ENCODE results near the gene HLA-DQB2.
"Not testable (repeated sequence)": the region's sequence is repeated elsewhere in the genome, so short reads cannot be mapped to it uniquely, and the experiment has no call there.

The HLA-DQB2 gene

GRCh38 chr6:32759669-32760068 lies 3.7 kb downstream of the HLA-DQB2 start:
- TF ChIP-seq CTCF (IDR thresholded peaks at IDR 0.05; ENCODE audit: low read depth, low read length, missing control alignments) = no peak
- H3K4me3 ChIP-seq (ENCODE audit: low read depth, low read length) = no peak overlapping the region
- DNase-seq (ENCODE audit: low read depth) = no peak
- in situ Hi-C loops (cut with HindIII; ENCODE audit: low sequenced_read_pairs) = loop anchor here (5.0 kb wide), 1 partner anchor 97 kb away; no protein-coding TSS in a partner anchor

- no peak for TF ChIP-seq CTCF (IDR thresholded peaks at IDR 0.05; ENCODE audit: low read depth, low read length, missing control alignments)
- H3K4me3 ChIP-seq (ENCODE audit: low read depth, low read length) = no peak overlapping the region
- no peak for DNase-seq (ENCODE audit: low read depth)
- in situ Hi-C loops (cut with HindIII; ENCODE audit: low sequenced_read_pairs) = no loop called here
Measured at GRCh38 chr6:32752580-32752979, 10.8 kb downstream of the HLA-DQB2 start.

- DNase-seq (ENCODE audit: low read depth); in situ Hi-C loops (cut with HindIII; ENCODE audit: low sequenced_read_pairs); H3K4me3 ChIP-seq (ENCODE audit: low read depth, low read length): not testable (repeated sequence)
Measured at GRCh38 chr6:32745649-32746048, 17.7 kb downstream of the HLA-DQB2 start.

- in situ Hi-C loops (cut with HindIII; ENCODE audit: low sequenced_read_pairs) = loop anchor here (5.0 kb wide), 1 partner anchor 307 kb away; the partner anchor contains the start of gene HLA-DRA
- TF ChIP-seq CTCF (IDR thresholded peaks at IDR 0.05; ENCODE audit: low read depth, low read length, missing control alignments) = no peak
- H3K4me3 ChIP-seq (ENCODE audit: low read depth, low read length) = no peak overlapping the region
- DNase-seq (ENCODE audit: low read depth) = no peak
Measured at GRCh38 chr6:32744776-32745175, 18.6 kb downstream of the HLA-DQB2 start.

- TF ChIP-seq CTCF (IDR thresholded peaks at IDR 0.05; ENCODE audit: low read depth, low read length, missing control alignments) = no peak
- DNase-seq (ENCODE audit: low read depth) = no peak
- in situ Hi-C loops (cut with HindIII; ENCODE audit: low sequenced_read_pairs) = loop anchor here (5.0 kb wide), 1 partner anchor 305 kb away; the partner anchor contains the start of gene HLA-DRA
- no peak overlapping the region for H3K4me3 ChIP-seq (ENCODE audit: low read depth, low read length)
Measured at GRCh38 chr6:32742374-32742773, 21.0 kb downstream of the HLA-DQB2 start.

GRCh38 chr6:32741031-32741960 lies 22.0 kb downstream of the HLA-DQB2 start, which contains the start of gene HLA-DQA2:
HLA-DQA2 (plus strand) TSS chr6:32741391; CDS start chr6:32741444, 53 bp downstream.
- no peak within 1 kb of the TSS for H3K4me3 ChIP-seq (ENCODE audit: low read depth, low read length)
- TF ChIP-seq CTCF (IDR thresholded peaks at IDR 0.05; ENCODE audit: low read depth, low read length, missing control alignments) = no peak
- in situ Hi-C loops (cut with HindIII; ENCODE audit: low sequenced_read_pairs) = loop anchor here (5.0 kb wide), 1 partner anchor 304 kb away; the partner anchor contains the start of gene HLA-DRA
- no peak for DNase-seq (ENCODE audit: low read depth)

- no peak overlapping the region for H3K4me3 ChIP-seq (ENCODE audit: low read depth, low read length)
- in situ Hi-C loops (cut with HindIII; ENCODE audit: low sequenced_read_pairs) = no loop called here
- no peak for DNase-seq (ENCODE audit: low read depth)
- TF ChIP-seq CTCF (IDR thresholded peaks at IDR 0.05; ENCODE audit: low read depth, low read length, missing control alignments) = no peak
Measured at GRCh38 chr6:32738126-32738525, 25.2 kb downstream of the HLA-DQB2 start.
